ENCODE measurements around the gene FAM47E. TPM values are rescaled to one million over a fixed set of nuclear protein-coding genes. Genes with fewer than 3 reads are reported as not detected.

Gene FAM47E
- total and polyA plus RNA-seq, 7 experiments from 2014 or later: 0.24 to 0.79 (median 0.45) TPM; not detected in 2

- intact Hi-C loops (cut with micrococcal nuclease): loop anchor here (10.0 kb wide), 3 partner anchors 225 to 1605 kb away; partner anchors contain the start of genes CDKL2 (in 1 of the 2) and SDAD1 (in 1 of the 2)
- peaks cover 12 to 26% (median 21%) of the 10 kb centered on the region in 7 donors for H3K4me1 Mint-ChIP-seq
- H3K9me3 ChIP-seq (ENCODE audit: control insufficient read depth in 2 of 3, low read length in 3 of 3): no peaks in the 10 kb centered on the region
- H3K4me1 ChIP-seq (ENCODE audit: control insufficient read depth in 2 of 2, insufficient read depth in 2 of 2, low read length in 2 of 2): peaks cover 9% of the 10 kb centered on the region in 2 donors
- H3K27me3 ChIP-seq (ENCODE audit: control insufficient read depth in 2 of 2, insufficient read depth in 2 of 2, low read length in 2 of 2): no peaks in the 10 kb centered on the region
- ChIA-PET CTCF (no interaction called here), POLR2A (interaction anchor here (0.7 kb wide), 1 partner anchor 120 kb away, joined by 3 read pairs; no protein-coding TSS in a partner anchor)
- H3K27me3 Mint-ChIP-seq: peaks cover 0 to 34% (median 0%) of the 10 kb centered on the region in 5 donors
- H3K27ac Mint-ChIP-seq: peak overlapping the region in 1 of 9 donors; percentile 11
- H3K27ac ChIP-seq (ENCODE audit: low read depth, low read length): no peak overlapping the region
- no peaks in the 10 kb centered on the region for H3K9me3 Mint-ChIP-seq
- no peak overlapping the region for H3K4me3 Mint-ChIP-seq
- DNase-seq (no peak), ATAC-seq (no peak)
- H3K4me3 ChIP-seq (ENCODE audit: low read length): no peak overlapping the region
- H3K36me3 Mint-ChIP-seq: no peaks in the 10 kb centered on the region
- H3K36me3 ChIP-seq (ENCODE audit: control insufficient read depth in 2 of 3, insufficient read depth in 3 of 3, low read length in 3 of 3): no peaks in the 10 kb centered on the region
Measured at GRCh38 chr4:76219299-76220055, 32.0 kb upstream of the FAM47E start.

GRCh38 chr4:76224171-76224570, 27.4 kb upstream of the FAM47E start:
- ATAC-seq (no peak), DNase-seq (no peak)
- Mint-ChIP-seq H3K27ac (no peak overlapping the region), H3K4me1 (peaks cover 0 to 4% (median 0%) of the 10 kb centered on the region in 7 donors), H3K9me3 (peaks cover 0 to 22% (median 12%) of the 10 kb centered on the region in 11 donors), H3K27me3 (peaks cover 0 to 21% (median 4%) of the 10 kb centered on the region in 5 donors), H3K36me3 (peaks cover 0 to 7% (median 5%) of the 10 kb centered on the region in 5 donors), H3K4me3 (no peak overlapping the region)
- Histone ChIP-seq H3K9me3 (ENCODE audit: control insufficient read depth in 2 of 3, low read length in 3 of 3) (no peaks in the 10 kb centered on the region), H3K27ac (ENCODE audit: low read depth, low read length) (no peak overlapping the region), H3K4me1 (ENCODE audit: control insufficient read depth in 2 of 2, insufficient read depth in 2 of 2, low read length in 2 of 2) (no peaks in the 10 kb centered on the region), H3K36me3 (ENCODE audit: control insufficient read depth in 2 of 3, insufficient read depth in 3 of 3, low read length in 3 of 3) (no peaks in the 10 kb centered on the region), H3K4me3 (ENCODE audit: low read length) (no peak overlapping the region), H3K27me3 (ENCODE audit: control insufficient read depth in 2 of 2, insufficient read depth in 2 of 2, low read length in 2 of 2) (no peaks in the 10 kb centered on the region)
- POLR2A ChIA-PET: no interaction called here
- intact Hi-C loops (cut with micrococcal nuclease): no loop called here
- CTCF ChIA-PET: no interaction called here

- CTCF ChIA-PET: no interaction called here
- intact Hi-C loops (cut with micrococcal nuclease): no loop called here
- H3K4me3 Mint-ChIP-seq: no peak overlapping the region
Measured at GRCh38 chr4:76226418-76226817, 25.1 kb upstream of the FAM47E start.

GRCh38 chr4:76232681-76233080, 18.8 kb upstream of the FAM47E start:
- ChIA-PET POLR2A (no interaction called here), CTCF (no interaction called here)
- ATAC-seq (no peak), DNase-seq (no peak)
- H3K27ac ChIP-seq (ENCODE audit: low read depth, low read length): no peak overlapping the region
- intact Hi-C loops (cut with micrococcal nuclease): no loop called here
- H3K4me3 Mint-ChIP-seq: no peak overlapping the region
- no peaks in the 10 kb centered on the region for H3K9me3 ChIP-seq (ENCODE audit: control insufficient read depth in 2 of 3, low read length in 3 of 3)
- peaks cover 0 to 16% (median 2%) of the 10 kb centered on the region in 5 donors for H3K36me3 Mint-ChIP-seq
- H3K27ac Mint-ChIP-seq: no peak overlapping the region
- no peaks in the 10 kb centered on the region for H3K27me3 ChIP-seq (ENCODE audit: control insufficient read depth in 2 of 2, insufficient read depth in 2 of 2, low read length in 2 of 2)
- H3K27me3 Mint-ChIP-seq: peaks cover 0 to 13% (median 4%) of the 10 kb centered on the region in 5 donors
- peaks cover 4 to 28% (median 14%) of the 10 kb centered on the region in 11 donors for H3K9me3 Mint-ChIP-seq
- no peaks in the 10 kb centered on the region for H3K36me3 ChIP-seq (ENCODE audit: control insufficient read depth in 2 of 3, insufficient read depth in 3 of 3, low read length in 3 of 3)
- no peak overlapping the region for H3K4me3 ChIP-seq (ENCODE audit: low read length)
- peaks cover 0 to 2% (median 0%) of the 10 kb centered on the region in 7 donors for H3K4me1 Mint-ChIP-seq
- H3K4me1 ChIP-seq (ENCODE audit: control insufficient read depth in 2 of 2, insufficient read depth in 2 of 2, low read length in 2 of 2): no peaks in the 10 kb centered on the region

More at GRCh38 chr4:76226418-76226817, 25.1 kb upstream of the FAM47E start:
- POLR2A ChIA-PET: no interaction called here
- DNase-seq (no peak), ATAC-seq (no peak)
- no peak overlapping the region for H3K4me3 ChIP-seq (ENCODE audit: low read length)
- no peaks in the 10 kb centered on the region for H3K4me1 ChIP-seq (ENCODE audit: control insufficient read depth in 2 of 2, insufficient read depth in 2 of 2, low read length in 2 of 2)
- no peak overlapping the region for H3K27ac ChIP-seq (ENCODE audit: low read depth, low read length)
- peaks cover 0 to 12% (median 5%) of the 10 kb centered on the region in 5 donors for H3K36me3 Mint-ChIP-seq
- peaks cover 0 to 20% (median 6%) of the 10 kb centered on the region in 5 donors for H3K27me3 Mint-ChIP-seq
- no peaks in the 10 kb centered on the region for H3K36me3 ChIP-seq (ENCODE audit: control insufficient read depth in 2 of 3, insufficient read depth in 3 of 3, low read length in 3 of 3)
- H3K27me3 ChIP-seq (ENCODE audit: control insufficient read depth in 2 of 2, insufficient read depth in 2 of 2, low read length in 2 of 2): no peaks in the 10 kb centered on the region
- peaks cover 0 to 1% (median 0%) of the 10 kb centered on the region in 7 donors for H3K4me1 Mint-ChIP-seq
- H3K9me3 ChIP-seq (ENCODE audit: control insufficient read depth in 2 of 3, low read length in 3 of 3): no peaks in the 10 kb centered on the region
- H3K9me3 Mint-ChIP-seq: peaks cover 0 to 32% (median 17%) of the 10 kb centered on the region in 11 donors
- H3K27ac Mint-ChIP-seq: no peak overlapping the region

GRCh38 chr4:76233083-76233482, 18.4 kb upstream of the FAM47E start:
- no peak overlapping the region for H3K4me3 ChIP-seq (ENCODE audit: low read length)
- no peaks in the 10 kb centered on the region for H3K36me3 ChIP-seq (ENCODE audit: control insufficient read depth in 2 of 3, insufficient read depth in 3 of 3, low read length in 3 of 3)
- Mint-ChIP-seq H3K4me3 (no peak overlapping the region), H3K27ac (no peak overlapping the region), H3K36me3 (peaks cover 0 to 16% (median 0%) of the 10 kb centered on the region in 5 donors), H3K9me3 (peaks cover 4 to 25% (median 13%) of the 10 kb centered on the region in 11 donors), H3K4me1 (peaks cover 0 to 2% (median 0%) of the 10 kb centered on the region in 7 donors), H3K27me3 (peaks cover 0 to 13% (median 4%) of the 10 kb centered on the region in 5 donors)
- ATAC-seq (no peak), DNase-seq (no peak)
- no peaks in the 10 kb centered on the region for H3K4me1 ChIP-seq (ENCODE audit: control insufficient read depth in 2 of 2, insufficient read depth in 2 of 2, low read length in 2 of 2)
- no peaks in the 10 kb centered on the region for H3K27me3 ChIP-seq (ENCODE audit: control insufficient read depth in 2 of 2, insufficient read depth in 2 of 2, low read length in 2 of 2)
- ChIA-PET POLR2A (no interaction called here), CTCF (no interaction called here)
- intact Hi-C loops (cut with micrococcal nuclease): no loop called here
- no peaks in the 10 kb centered on the region for H3K9me3 ChIP-seq (ENCODE audit: control insufficient read depth in 2 of 3, low read length in 3 of 3)
- no peak overlapping the region for H3K27ac ChIP-seq (ENCODE audit: low read depth, low read length)

- no peaks in the 10 kb centered on the region for H3K4me1 ChIP-seq (ENCODE audit: control insufficient read depth in 2 of 2, insufficient read depth in 2 of 2, low read length in 2 of 2)
- intact Hi-C loops (cut with micrococcal nuclease): no loop called here
- Mint-ChIP-seq H3K4me3 (no peak overlapping the region), H3K36me3 (peaks cover 0 to 16% (median 0%) of the 10 kb centered on the region in 5 donors), H3K27me3 (peaks cover 0 to 16% (median 4%) of the 10 kb centered on the region in 5 donors), H3K9me3 (peaks cover 4 to 22% (median 12%) of the 10 kb centered on the region in 11 donors), H3K27ac (no peak overlapping the region), H3K4me1 (peaks cover 0 to 2% (median 0%) of the 10 kb centered on the region in 7 donors)
- H3K27ac ChIP-seq (ENCODE audit: low read depth, low read length): no peak overlapping the region
- H3K36me3 ChIP-seq (ENCODE audit: control insufficient read depth in 2 of 3, insufficient read depth in 3 of 3, low read length in 3 of 3): no peaks in the 10 kb centered on the region
- H3K9me3 ChIP-seq (ENCODE audit: control insufficient read depth in 2 of 3, low read length in 3 of 3): no peaks in the 10 kb centered on the region
- ChIA-PET CTCF (no interaction called here), POLR2A (no interaction called here)
- ATAC-seq (no peak), DNase-seq (no peak)
- H3K4me3 ChIP-seq (ENCODE audit: low read length): no peak overlapping the region
- H3K27me3 ChIP-seq (ENCODE audit: control insufficient read depth in 2 of 2, insufficient read depth in 2 of 2, low read length in 2 of 2): no peaks in the 10 kb centered on the region
Measured at GRCh38 chr4:76233529-76233928, 18.0 kb upstream of the FAM47E start.

Measured in naive thymus-derived CD4-positive, alpha-beta T cell (primary cell).